Heart right ventricle (tissue), 16 donors: ENCODE data around the gene CYB561D2. TPM values are rescaled to one million over a fixed set of nuclear protein-coding genes. Genes with fewer than 3 reads are reported as not detected.
A peak's percentile ranks its signal among the peaks of the same experiment; 100 is the strongest.

Experiments used
- ATAC-seq, 8 donors: fragments of 200-7000 bp; cut with Tn5 transposase; one replicate each; pipeline ENCODE4 v1.9.1; 2020; ENCODE audit warnings: mild to moderate bottlenecking in 8 of 8, moderate library complexity in 8 of 8, moderate number of reproducible peaks in 1 of 8
- DNase-seq, 2 donors: peaks; one replicate each; pipeline ENCODE4 v3.0.0-alpha.2; 2020
- H3K27ac ChIP-seq, 10 donors: fragments of 200-600 bp; sonication (generic) in 2 of 10; one replicate each; pipeline versions ENCODE4 v1.5.0 to v1.8.0; 2020 to 2022; ENCODE audit warnings: mild to moderate bottlenecking in 3 of 10
- H3K27me3 ChIP-seq, 7 donors: fragments of 200-600 bp; one replicate each; pipeline ENCODE4 v1.8.0; 2021 to 2022; ENCODE audit warnings: mild to moderate bottlenecking in 2 of 7
- H3K36me3 ChIP-seq, 9 donors: fragments of 200-600 bp; sonication (generic) in 1 of 9; one replicate each; pipeline versions ENCODE4 v1.5.0 to v1.8.0; 2020 to 2022; ENCODE audit warnings: mild to moderate bottlenecking in 2 of 9
- H3K4me1 ChIP-seq, 9 donors: fragments of 200-600 bp; sonication (generic) in 1 of 9; one replicate each; pipeline versions ENCODE4 v1.5.0 to v1.8.0; 2020 to 2022; ENCODE audit warnings: mild to moderate bottlenecking in 4 of 9
- H3K4me3 ChIP-seq, 10 donors: fragments of 200-600 bp; sonication (generic) in 2 of 10; one replicate each; pipeline versions ENCODE4 v1.5.0 to v1.8.0; 2020 to 2022; ENCODE audit warnings: mild to moderate bottlenecking in 7 of 10, moderate library complexity in 2 of 10
- H3K9me3 ChIP-seq, 11 donors: fragments of 200-600 bp in 10 of 11; sonication (generic) in 2 of 11; one replicate each; pipeline versions ENCODE4 v1.5.0 to v1.8.0; 2013 to 2022; ENCODE audit warnings: mild to moderate bottlenecking in 2 of 11, control low read depth in 1 of 11, moderate library complexity in 1 of 11
- WGBS, 2 donors: extraction: QIAGEN DNeasy Blood & Tissue Kit; methylation state at CpG; one replicate each; pipeline ENCODE4 v1.1.7; 2013; ENCODE audit warnings: inconsistent platforms in 1 of 2; 5-methylcytosine and 5-hydroxymethylcytosine counted together
- intact Hi-C, 10 donors: fragments of 100-400 bp; cut with DNase I; formaldehyde crosslinking; loops; one replicate each; pipeline versions ENCODE4 v1.11.1 to v1.14.2; 2022
- polyA plus RNA-seq, 2 donors: library from polyadenylated mRNA; stranded (reverse); fragments of 200-250 nt; gene quantifications; one replicate each; pipeline ENCODE4 v1.2.3, GENCODE V29; 2013
- total RNA-seq, 10 donors: library from RNA; stranded (reverse); fragmentation: NEBNext Ultra II Directional in 3 of 10; extraction: Animal tissue kit (Norgen Biotek cat#: 25700) in 3 of 10; gene quantifications; one replicate each; pipeline versions ENCODE4 v1.2.1 to v1.2.4, GENCODE V29; 2021 to 2023
- TF ChIP-seq, protein P1 (sequence below), 9 donors: fragments of 200-600 bp; sonication (generic) in 2 of 9; IDR thresholded peaks; one replicate each; pipeline versions ENCODE4 v1.5.0 to v1.8.0; 2021 to 2022; ENCODE audit warnings: antibody characterized with exemption in 9 of 9, mild to moderate bottlenecking in 5 of 9, moderate library complexity in 1 of 9
- donor health status: Arrhythmogenic right ventricular cardiomyopathy.
- donor health status: ischemic (EF 13 %, LVEDD 7.1; RV severe dilation, severe dysfunction).
- donor health status: healthy with polysubstance abuse.
- donor health status: DM: no; HTN: yes; CAD: no.
- donor health status: DM: no; HTN: no; CAD: no.
- donor health status: ischemic (EF 25% LVEDD 6.9; RV normal size, moderate dysfunction).
- donor health status: ischemic (EF 25% LVEDD 5.7; RV mildly dilated, moderate dysfunction).
- donor health status: healthy.
- donor health status: DM: yes; HTN: yes; CAD: no.
- donor health status: Ischemic cardiomyopathy.
- donor health status: ischemic (EF 35%, LVEDD 5.7; RV mildly dilated, moderate dysfunction).
- donor health status: nonischemic (EF 11% LVEDD 7.7; RV severe dilation, severe dysfunction).
- donor health status: DM: yes; HTN: yes; CAD: no.
- donor health status: PGD.
- donor health status: ischemic (EF 29% LVEDD 5.4; RV normal size, mild dysfunction).
- donor health status: nonischemic (EF 23%, LVEDD 6.1; RV moderate dilation, normal function).

The CYB561D2 gene
- total and polyA plus RNA-seq, 12 donors = 3.9 to 21.8 (median 5.8) TPM

DNA sequence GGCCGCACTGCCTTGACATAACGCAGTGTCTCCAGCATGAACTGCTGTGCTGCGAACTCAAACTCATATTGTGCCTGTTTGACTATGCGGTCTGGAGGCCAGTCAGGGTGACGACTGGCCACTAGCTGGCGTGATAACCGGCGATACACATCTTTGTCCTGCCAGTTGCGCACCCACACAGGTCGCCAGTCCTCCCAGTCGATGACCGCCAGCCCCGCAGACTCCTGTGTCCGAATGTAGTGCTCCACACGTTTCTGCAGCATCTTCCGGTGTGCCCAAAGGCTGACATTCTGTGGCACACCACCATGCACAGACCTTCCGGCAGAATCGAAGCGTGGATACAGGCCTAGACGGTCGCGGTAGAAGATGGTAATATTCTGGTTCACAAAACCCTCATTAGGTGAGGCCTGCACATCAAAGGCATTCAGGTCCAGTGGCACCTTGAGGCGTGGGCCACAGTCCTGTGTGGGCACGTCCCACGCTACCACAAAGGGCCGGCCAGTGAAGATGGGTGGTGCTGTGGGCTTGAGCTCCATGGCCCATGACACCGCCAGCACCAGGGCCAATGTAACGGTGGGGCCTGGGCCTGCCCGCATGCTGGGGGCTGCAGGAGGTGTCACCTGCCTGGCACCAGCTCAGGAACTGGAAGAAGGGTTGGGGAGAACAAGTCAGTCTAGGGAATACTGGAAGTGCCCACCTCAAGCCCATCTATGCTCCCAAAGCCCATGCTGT, 30.6 kb upstream of the CYB561D2 start:
- WGBS, 2 donors = 67 to 71% methylated on average over 29 of the region's 29 CpGs
- no peak for DNase-seq
- H3K4me3 ChIP-seq = peak overlapping the region; percentile 57 to 88 (median 80)

GRCh38 chr3:50320853-50321335, 29.8 kb upstream of the CYB561D2 start:
- Histone ChIP-seq H3K27me3 (no peaks in the 10 kb centered on the region), H3K4me3 (peak overlapping the region; percentile 57 to 88 (median 80)), H3K4me1 (peaks cover 29 to 88% (median 71%) of the 10 kb centered on the region in 9 donors), H3K27ac (peak overlapping the region; percentile 91 to 99 (median 97)), H3K9me3 (no peaks in the 10 kb centered on the region), H3K36me3 (peaks cover 0 to 57% (median 37%) of the 10 kb centered on the region in 9 donors)
- intact Hi-C loops = loop anchor here in 5 of 10 donors (1.0 to 10.0 kb wide), 6 partner anchors 18 to 84 kb away; partner anchors contain the start of genes GNAI2 (in 1 of the 5), HYAL1 (in 1 of the 5) and SEMA3B (in 1 of the 5)
- peak; percentile 82 to 83 for DNase-seq
- TF ChIP-seq, protein P1, sequence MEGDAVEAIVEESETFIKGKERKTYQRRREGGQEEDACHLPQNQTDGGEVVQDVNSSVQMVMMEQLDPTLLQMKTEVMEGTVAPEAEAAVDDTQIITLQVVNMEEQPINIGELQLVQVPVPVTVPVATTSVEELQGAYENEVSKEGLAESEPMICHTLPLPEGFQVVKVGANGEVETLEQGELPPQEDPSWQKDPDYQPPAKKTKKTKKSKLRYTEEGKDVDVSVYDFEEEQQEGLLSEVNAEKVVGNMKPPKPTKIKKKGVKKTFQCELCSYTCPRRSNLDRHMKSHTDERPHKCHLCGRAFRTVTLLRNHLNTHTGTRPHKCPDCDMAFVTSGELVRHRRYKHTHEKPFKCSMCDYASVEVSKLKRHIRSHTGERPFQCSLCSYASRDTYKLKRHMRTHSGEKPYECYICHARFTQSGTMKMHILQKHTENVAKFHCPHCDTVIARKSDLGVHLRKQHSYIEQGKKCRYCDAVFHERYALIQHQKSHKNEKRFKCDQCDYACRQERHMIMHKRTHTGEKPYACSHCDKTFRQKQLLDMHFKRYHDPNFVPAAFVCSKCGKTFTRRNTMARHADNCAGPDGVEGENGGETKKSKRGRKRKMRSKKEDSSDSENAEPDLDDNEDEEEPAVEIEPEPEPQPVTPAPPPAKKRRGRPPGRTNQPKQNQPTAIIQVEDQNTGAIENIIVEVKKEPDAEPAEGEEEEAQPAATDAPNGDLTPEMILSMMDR (IDR thresholded peaks at IDR 0.05) = no peak
- WGBS, 2 donors = 0 to 1% methylated on average over 37 to 45 of the region's 45 CpGs
- peak; percentile 27 to 69 (median 44) for ATAC-seq

More for the DNA sequence above, 30.6 kb upstream of the CYB561D2 start:
- Histone ChIP-seq H3K27me3 (no peaks in the 10 kb centered on the region), H3K36me3 (peaks cover 0 to 57% (median 33%) of the 10 kb centered on the region in 9 donors), H3K4me1 (peaks cover 29 to 81% (median 68%) of the 10 kb centered on the region in 9 donors), H3K9me3 (no peaks in the 10 kb centered on the region), H3K27ac (peak overlapping the region; percentile 91 to 99 (median 97))
- ATAC-seq = no peak
- TF ChIP-seq, protein P1 (IDR thresholded peaks at IDR 0.05) = peak in 2 of 9 donors; percentile 6 to 22
- intact Hi-C loops = loop anchor here in 4 of 10 donors (2.0 to 10.0 kb wide), 5 partner anchors 19 to 83 kb away; partner anchors contain the start of genes GNAI2 (in 1 of the 4) and SEMA3B (in 1 of the 4)

- Histone ChIP-seq H3K27me3 (no peaks in the 10 kb centered on the region), H3K4me1 (peaks cover 29 to 90% (median 71%) of the 10 kb centered on the region in 9 donors), H3K9me3 (no peaks in the 10 kb centered on the region), H3K36me3 (peaks cover 0 to 55% (median 31%) of the 10 kb centered on the region in 9 donors), H3K27ac (peak overlapping the region; percentile 91 to 99 (median 97)), H3K4me3 (peak overlapping the region; percentile 57 to 88 (median 80))
- DNase-seq = peak; percentile 90 to 91
- 1% methylated on average over 58 to 59 of the region's 59 CpGs for WGBS, 2 donors
- intact Hi-C loops = loop anchor here in 5 of 10 donors (1.0 to 10.0 kb wide), 6 partner anchors 18 to 84 kb away; partner anchors contain the start of genes GNAI2 (in 1 of the 5), HYAL1 (in 1 of the 5) and SEMA3B (in 1 of the 5)
- TF ChIP-seq, protein P1 (IDR thresholded peaks at IDR 0.05) = peak; percentile 28 to 79 (median 64)
- ATAC-seq = peak; percentile 60 to 79 (median 74)
These were observed 29.1 kb upstream of the CYB561D2 start for GRCh38 chr3:50321336-50322114.

- Histone ChIP-seq H3K36me3 (peaks cover 0 to 53% (median 28%) of the 10 kb centered on the region in 9 donors), H3K27ac (peak overlapping the region; percentile 91 to 99 (median 97)), H3K4me1 (peaks cover 30 to 90% (median 74%) of the 10 kb centered on the region in 9 donors), H3K4me3 (peak overlapping the region; percentile 57 to 88 (median 80)), H3K27me3 (no peaks in the 10 kb centered on the region), H3K9me3 (no peaks in the 10 kb centered on the region)
- ATAC-seq = no peak
- TF ChIP-seq, protein P1 (IDR thresholded peaks at IDR 0.05) = peak in 1 of 9 donors; percentile 5
- no peak for DNase-seq
- intact Hi-C loops = loop anchor here in 4 of 10 donors (5.0 to 10.0 kb wide), 4 partner anchors 50 to 85 kb away; partner anchors contain the start of genes GNAI2 (in 1 of the 4) and SEMA3B (in 1 of the 4)
- WGBS, 2 donors = 18 to 21% methylated on average over 14 of the region's 14 CpGs
These were observed 28.6 kb upstream of the CYB561D2 start for GRCh38 chr3:50322115-50322385.
